ENCODE data around the gene TMOD2. TPM values are rescaled to one million over a fixed set of nuclear protein-coding genes. Genes with fewer than 3 reads are reported as not detected.

TMOD2 gene
- total and polyA plus RNA-seq, 2 of the 8 experiments (the other 6 are each of a cell fraction or from before 2014, with no cell fraction given) = 0.80 to 6.5 TPM

GRCh38 chr15:51783967-51784366 lies 32.6 kb downstream of the TMOD2 start:
- POLR2A ChIA-PET (ENCODE audit: partially characterized antibody) = no interaction called here
- Histone ChIP-seq H2AFZ (ENCODE audit: low read length) (no peak overlapping the region), H3K18ac (ENCODE audit: extremely low read depth, low read length) (no peak overlapping the region), H4K20me1 (replicated peaks in 1 of 2; ENCODE audit: control insufficient read depth in 1 of 2, insufficient read depth in 2 of 2, low read length in 2 of 2) (no peaks in the 10 kb centered on the region), H3K79me2 (ENCODE audit: control insufficient read depth in 1 of 2, insufficient read depth in 2 of 2, low read length in 2 of 2) (no peaks in the 10 kb centered on the region), H3K4me1 (replicated peaks in 1 of 4; ENCODE audit: control insufficient read depth in 3 of 4, insufficient read depth in 4 of 4, low read length in 3 of 4) (peaks cover 0 to 6% (median 0%) of the 10 kb centered on the region in 4 experiments; a peak in 2 of 7 replicates), H2AK5ac (ENCODE audit: low read depth, low read length) (no peak overlapping the region), H3K36me3 (ENCODE audit: control insufficient read depth in 2 of 4, insufficient read depth in 4 of 4, low read length in 3 of 4) (no peaks in the 10 kb centered on the region), H3K27me3 (replicated peaks in 1 of 4; ENCODE audit: control insufficient read depth in 3 of 4, extremely low read depth in 1 of 4, insufficient read depth in 3 of 4, low read length in 3 of 4) (no peaks in the 10 kb centered on the region), H3K14ac (ENCODE audit: insufficient read length) (no peak overlapping the region), H3K27ac (ENCODE audit: low read depth, low read length) (no peak overlapping the region), H3K23me2 (ENCODE audit: low read depth, low read length) (no peaks in the 10 kb centered on the region), H4K91ac (replicated peaks; ENCODE audit: insufficient read length, low read length) (no peak overlapping the region), H2BK12ac (ENCODE audit: low read depth, low read length) (no peak overlapping the region), H2BK120ac (replicated peaks; ENCODE audit: low read depth, low read length) (no peak overlapping the region), H3K79me1 (ENCODE audit: low read depth, low read length) (no peaks in the 10 kb centered on the region), H3K4me2 (ENCODE audit: insufficient read depth in 1 of 2, low read depth in 2 of 2, low read length in 2 of 2) (no peak overlapping the region), H2BK5ac (ENCODE audit: low read depth, low read length) (no peak overlapping the region), H3K4ac (replicated peaks; ENCODE audit: insufficient read length, low read depth, low read length) (no peak overlapping the region), H4K8ac (ENCODE audit: extremely low read depth, insufficient read depth, low read length) (no peak overlapping the region), H3K23ac (ENCODE audit: insufficient read length) (no peak overlapping the region), H4K5ac (ENCODE audit: insufficient read length, low read depth, low read length) (no peak overlapping the region), H3K4me3 (ENCODE audit: extremely low read depth in 1 of 4, insufficient read depth in 2 of 4, low read depth in 3 of 4, low read length in 4 of 4) (no peak overlapping the region), H3K9ac (replicated peaks in 1 of 4; ENCODE audit: extremely low read depth in 1 of 4, low read depth in 3 of 4, low read length in 3 of 4) (no peak overlapping the region), H3K9me3 (ENCODE audit: insufficient read depth in 2 of 2, low read depth in 1 of 2, low read length in 1 of 2) (no peaks in the 10 kb centered on the region), H2BK20ac (ENCODE audit: low read length) (no peak overlapping the region), H3K56ac (replicated peaks; ENCODE audit: insufficient read length, low read depth, low read length) (no peak overlapping the region), H2BK15ac (ENCODE audit: low read length) (no peak overlapping the region)
- CTCF ChIA-PET (ENCODE audit: partially characterized antibody) = interaction anchor here (0.9 to 4.2 kb wide), 19 partner anchors 18 to 433 kb away, joined by 3 to 27 read pairs (median 4); no protein-coding TSS in a partner anchor
- FAIRE-seq = no peak
- no peak for DNase-seq (ENCODE audit: low read depth in 1 of 2, low spot score in 2 of 2)
- WGBS, 2 experiments (ENCODE audit: extremely low coverage in 1 of 2, insufficient coverage in 1 of 2, insufficient read length in 1 of 2, insufficient replicate concordance in 2 of 2, low coverage in 1 of 2, low lambda C conversion rate in 2 of 2, missing lambda C conversion rate in 1 of 2) = 91% methylated on average over 3 of the region's 3 CpGs; no CpG with 5 or more reads in 1 of the 2 experiments
- TF ChIP-seq CTCF (IDR thresholded peaks at IDR 0.05; ENCODE audit: control extremely low read depth in 1 of 3, insufficient read depth in 1 of 3, low read depth in 1 of 3, low read length in 3 of 3) (no peak), SIN3A (conservative IDR thresholded peaks at IDR 0.05 in 1 of 2, IDR thresholded peaks at IDR 0.05 in 1 of 2; ENCODE audit: low read depth in 1 of 2, low read length in 2 of 2) (no peak), KDM5A (IDR thresholded peaks at IDR 0.05; ENCODE audit: low read length) (no peak), YY1 (IDR thresholded peaks at IDR 0.05; ENCODE audit: low read depth, low read length) (no peak), RAD21 (IDR thresholded peaks at IDR 0.05 in 1 of 2, conservative IDR thresholded peaks at IDR 0.05 in 1 of 2; ENCODE audit: low read depth in 2 of 2, low read length in 2 of 2) (no peak), USF2 (IDR thresholded peaks at IDR 0.05; ENCODE audit: low read length) (no peak), TEAD4 (IDR thresholded peaks at IDR 0.05; ENCODE audit: low read depth, low read length) (no peak), SAP30 (IDR thresholded peaks at IDR 0.05; ENCODE audit: insufficient read depth, insufficient replicate concordance, low read length) (no peak), CBX8 (IDR thresholded peaks at IDR 0.05; ENCODE audit: borderline replicate concordance, low read depth, low read length) (no peak)

All from H1 (cell line).